ENCODE data around the gene RFT1.
A peak's percentile ranks its signal among the peaks of the same experiment; 100 is the strongest.

The RFT1 gene

DNA sequence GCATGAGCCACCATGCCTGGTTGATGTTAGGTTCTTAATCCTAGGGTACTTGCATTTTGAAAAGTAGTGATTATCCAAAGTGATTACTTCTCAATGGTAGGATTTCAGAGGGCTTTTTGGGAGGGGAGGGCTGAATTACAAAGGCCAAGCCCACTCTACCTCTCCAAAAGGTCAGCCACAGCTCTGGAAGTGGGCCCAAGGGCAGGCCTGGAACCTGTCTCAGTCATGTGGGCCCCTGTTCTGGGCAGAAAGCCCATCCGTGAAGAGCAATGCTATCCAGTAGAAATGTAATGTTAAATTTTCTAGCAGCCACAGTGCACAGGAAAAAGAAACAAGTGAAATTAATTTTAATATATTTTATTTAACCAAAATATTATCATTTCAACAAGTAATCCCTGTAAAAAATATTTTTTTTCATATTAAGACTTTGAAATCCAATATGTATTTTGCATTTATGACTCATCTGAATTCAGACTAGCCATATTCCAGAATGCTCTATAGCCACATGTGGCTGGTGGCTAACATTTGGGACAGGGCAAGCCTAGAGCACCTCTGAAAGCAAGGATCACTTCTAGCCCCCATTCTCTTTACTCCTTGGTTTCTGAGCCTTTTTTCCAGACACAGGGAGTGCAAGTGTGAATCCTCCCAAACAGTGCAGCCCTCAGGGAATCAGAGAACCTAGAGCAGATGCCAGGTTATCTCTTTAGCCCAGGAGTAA, 16.8 kb downstream of the RFT1 start:
- H3K36me3 ChIP-seq = peaks cover 60 to 96% (median 86%) of the 10 kb centered on the region in 11 experiments
- peak overlapping the region in 4 of 11 experiments; percentile 1 to 38 (median 22); a peak in 3 of 22 replicates for H3K9ac ChIP-seq
- TF ChIP-seq Cebpa-rat (IDR thresholded peaks at IDR 0.05) = no peak
- H3K4me2 ChIP-seq = no peak overlapping the region; a peak in 1 of 22 replicates
- H3K9me3 ChIP-seq (replicated peaks in 1 of 11) = no peaks in the 10 kb centered on the region
- H3K27ac ChIP-seq = 0 out of 22 replicates have a peak overlapping the region, but pooled peaks of 1 of the 11 experiments have one; percentile 8
- H3K4me3 ChIP-seq = no peak overlapping the region
- H3K4me1 ChIP-seq = peaks cover 0 to 38% (median 18%) of the 10 kb centered on the region in 10 experiments; a peak in 11 of 20 replicates
- no peaks in the 10 kb centered on the region for H3K27me3 ChIP-seq
- H4K20me1 ChIP-seq = peaks cover 0 to 14% (median 0%) of the 10 kb centered on the region in 11 experiments; a peak in 6 of 22 replicates

GRCh38 chr3:53111822-53112221, 18.4 kb downstream of the RFT1 start:
- Histone ChIP-seq H3K4me1 (peaks cover 0 to 46% (median 18%) of the 10 kb centered on the region in 10 experiments; a peak in 11 of 20 replicates), H3K9me3 (replicated peaks in 1 of 11) (no peaks in the 10 kb centered on the region), H3K4me2 (no peak overlapping the region), H3K36me3 (peaks cover 44 to 95% (median 83%) of the 10 kb centered on the region in 11 experiments), H3K4me3 (no peak overlapping the region), H3K27me3 (no peaks in the 10 kb centered on the region), H3K9ac (no peak overlapping the region; a peak in 1 of 22 replicates), H3K27ac (no peak overlapping the region), H4K20me1 (peaks cover 0 to 14% (median 0%) of the 10 kb centered on the region in 11 experiments; a peak in 6 of 22 replicates)
- no peak for TF ChIP-seq Cebpa-rat (IDR thresholded peaks at IDR 0.05)

DNA sequence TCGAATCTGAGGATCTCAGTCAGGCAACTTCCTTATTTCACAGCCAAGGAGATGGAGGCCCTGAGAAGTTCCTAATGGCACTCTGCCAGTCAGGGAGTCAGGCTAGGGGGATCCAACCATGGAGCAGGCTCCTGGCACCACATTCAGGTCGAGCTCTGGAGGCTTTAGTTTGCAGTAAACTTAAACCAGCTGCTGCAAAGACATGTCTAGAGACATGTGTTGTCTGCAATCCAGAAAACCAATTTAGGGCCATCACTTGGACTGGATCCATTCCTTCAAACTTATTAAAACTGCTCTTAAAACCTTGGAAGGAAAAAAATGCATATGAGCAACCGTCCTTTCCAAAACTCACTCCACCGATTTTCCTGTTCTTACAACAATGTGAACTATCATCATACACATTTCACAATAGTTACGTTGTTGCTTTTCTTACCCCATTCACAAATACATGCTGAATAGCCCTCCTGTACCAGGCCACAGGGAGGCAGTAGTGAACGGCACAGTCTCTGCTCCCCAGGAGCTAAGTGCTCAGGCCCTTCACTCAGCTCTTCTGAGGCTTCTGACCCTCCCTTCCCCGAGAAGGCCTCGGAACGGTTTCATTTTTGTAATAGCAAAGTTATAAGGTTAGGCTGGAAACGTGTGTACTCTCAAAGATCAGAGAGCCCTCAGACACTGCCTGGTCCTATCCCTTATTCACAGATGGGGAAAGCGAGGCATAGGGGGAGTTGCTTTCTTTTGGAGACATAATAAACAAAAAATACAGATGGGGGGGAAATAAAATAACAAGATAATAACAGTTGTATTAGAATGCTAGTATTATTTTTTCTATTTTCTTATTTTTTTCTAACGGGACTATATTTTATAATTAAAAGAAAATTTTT, 20.1 kb downstream of the RFT1 start:
- TF ChIP-seq Cebpa-rat (IDR thresholded peaks at IDR 0.05) = peak in 3 of 11 experiments; percentile 26 to 67 (median 50); a peak in 5 of 22 replicates
- Histone ChIP-seq H3K9me3 (replicated peaks in 1 of 11) (no peaks in the 10 kb centered on the region), H3K9ac (peak overlapping the region in 2 of 11 experiments; percentile 19 to 21; a peak in 1 of 22 replicates), H3K4me2 (peak overlapping the region in 4 of 11 experiments; percentile 39 to 70 (median 60); a peak in 8 of 22 replicates), H3K4me3 (no peak overlapping the region), H3K4me1 (peaks cover 0 to 51% (median 19%) of the 10 kb centered on the region in 10 experiments; a peak in 11 of 20 replicates), H4K20me1 (peaks cover 0 to 10% (median 0%) of the 10 kb centered on the region in 11 experiments; a peak in 6 of 22 replicates), H3K27me3 (no peaks in the 10 kb centered on the region), H3K27ac (peak overlapping the region in 7 of 11 experiments; percentile 6 to 34 (median 21); a peak in 10 of 22 replicates), H3K36me3 (peaks cover 28 to 95% (median 82%) of the 10 kb centered on the region in 11 experiments)

GRCh38 chr3:53109190-53109589, 21.0 kb downstream of the RFT1 start:
- Histone ChIP-seq H3K9ac (no peak overlapping the region; a peak in 3 of 22 replicates), H3K27me3 (no peaks in the 10 kb centered on the region), H3K4me1 (peaks cover 0 to 51% (median 24%) of the 10 kb centered on the region in 10 experiments; a peak in 14 of 20 replicates), H3K4me3 (no peak overlapping the region), H3K36me3 (peaks cover 19 to 95% (median 78%) of the 10 kb centered on the region in 11 experiments), H3K4me2 (peak overlapping the region in 4 of 11 experiments; percentile 39 to 70 (median 60); a peak in 6 of 22 replicates), H4K20me1 (peaks cover 0 to 1% (median 0%) of the 10 kb centered on the region in 11 experiments; a peak in 2 of 22 replicates), H3K27ac (peak overlapping the region in 6 of 11 experiments; percentile 6 to 34 (median 18); a peak in 8 of 22 replicates), H3K9me3 (replicated peaks in 1 of 11) (no peaks in the 10 kb centered on the region)
- no peak for TF ChIP-seq Cebpa-rat (IDR thresholded peaks at IDR 0.05)

DNA sequence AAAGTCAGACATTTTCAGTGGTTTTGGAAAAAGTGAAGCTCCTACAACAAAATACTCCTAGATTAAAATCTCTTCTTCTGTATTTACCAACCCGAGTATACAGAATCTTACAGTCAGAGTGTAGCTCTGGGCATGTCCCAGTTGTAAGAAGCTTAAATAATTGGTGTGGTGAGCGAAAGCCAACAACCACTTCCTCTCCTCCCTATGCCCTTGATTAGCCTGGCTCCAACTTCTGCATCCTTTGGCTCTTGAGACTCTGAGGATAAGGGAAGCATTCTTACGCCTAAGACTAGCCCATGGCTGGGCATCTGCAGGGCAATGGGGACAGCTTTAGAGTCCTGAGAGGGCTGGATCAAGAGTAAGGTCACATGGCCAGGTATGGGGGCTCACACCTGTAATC, 25.5 kb downstream of the RFT1 start:
- Histone ChIP-seq H4K20me1 (peaks cover 0 to 1% (median 0%) of the 10 kb centered on the region in 11 experiments; a peak in 2 of 22 replicates), H3K4me2 (peak overlapping the region in 7 of 11 experiments; percentile 13 to 93 (median 79); a peak in 13 of 22 replicates), H3K4me1 (peaks cover 11 to 73% (median 40%) of the 10 kb centered on the region in 10 experiments; a peak in 19 of 20 replicates), H3K4me3 (0 out of 20 replicates have a peak overlapping the region, but pooled peaks of 1 of the 10 experiments have one; percentile 32), H3K9me3 (replicated peaks in 1 of 11) (no peaks in the 10 kb centered on the region), H3K9ac (peak overlapping the region in 3 of 11 experiments; percentile 17 to 41 (median 23); a peak in 3 of 22 replicates), H3K27me3 (no peaks in the 10 kb centered on the region), H3K27ac (peak overlapping the region in 4 of 11 experiments; percentile 35 to 78 (median 68); a peak in 9 of 22 replicates), H3K36me3 (peaks cover 6 to 99% (median 84%) of the 10 kb centered on the region in 11 experiments)
- no peak for TF ChIP-seq Cebpa-rat (IDR thresholded peaks at IDR 0.05)

DNA sequence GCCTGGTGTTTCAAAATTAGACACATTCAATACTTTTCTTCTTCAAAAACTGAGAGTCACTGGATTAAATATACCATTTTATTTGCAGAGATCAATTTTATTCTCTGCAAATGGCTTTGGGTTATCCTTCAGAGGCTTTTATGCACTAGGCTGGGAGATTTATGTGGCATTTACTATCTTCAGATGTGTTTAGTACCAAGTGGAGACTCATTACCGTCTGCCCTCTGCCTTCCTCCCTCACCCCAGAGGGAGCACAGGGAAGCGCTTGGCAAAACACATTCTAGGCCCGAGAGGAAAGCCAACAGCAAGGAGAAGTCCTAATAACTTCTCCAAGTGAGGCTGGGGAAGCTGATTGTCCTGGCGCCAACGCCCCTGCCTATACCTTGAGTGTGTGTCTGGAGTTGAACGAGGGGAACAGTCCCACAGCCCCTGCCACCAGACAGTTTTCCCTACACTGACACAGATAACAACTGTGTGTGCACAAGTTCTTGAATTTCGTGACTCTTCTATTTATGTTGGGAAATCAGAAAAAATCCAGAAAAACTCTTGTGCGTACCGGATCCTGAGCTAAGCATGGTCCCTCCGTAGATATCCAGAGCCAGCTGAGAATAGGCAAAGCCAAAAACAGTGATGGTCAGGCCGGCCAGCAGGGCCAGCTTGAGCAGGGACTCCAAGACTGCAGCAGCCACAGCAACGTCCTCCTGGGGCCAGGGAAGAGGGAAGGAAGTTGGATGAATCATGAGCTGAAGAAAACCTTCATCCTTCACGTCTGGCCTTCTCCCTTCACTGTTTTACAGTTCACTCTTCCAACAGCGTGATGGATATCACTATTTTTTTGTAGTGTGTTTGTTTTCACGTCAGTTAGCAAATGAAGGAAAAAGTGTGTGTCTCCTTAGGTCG, 26.6 kb downstream of the RFT1 start:
- H3K27ac ChIP-seq = peak overlapping the region in 6 of 11 experiments; percentile 6 to 78 (median 49); a peak in 11 of 22 replicates
- H3K4me3 ChIP-seq = peak overlapping the region in 1 of 10 experiments; percentile 32; a peak in 1 of 20 replicates
- peaks cover 16 to 63% (median 39%) of the 10 kb centered on the region in 10 experiments; a peak in 19 of 20 replicates for H3K4me1 ChIP-seq
- H3K36me3 ChIP-seq = peaks cover 15 to 99% (median 84%) of the 10 kb centered on the region in 11 experiments
- H3K27me3 ChIP-seq = no peaks in the 10 kb centered on the region
- peak overlapping the region in 8 of 11 experiments; percentile 13 to 93 (median 76); a peak in 15 of 22 replicates for H3K4me2 ChIP-seq
- no peaks in the 10 kb centered on the region for H3K9me3 ChIP-seq (replicated peaks in 1 of 11)
- TF ChIP-seq Cebpa-rat (IDR thresholded peaks at IDR 0.05) = no peak
- H3K9ac ChIP-seq = peak overlapping the region in 3 of 11 experiments; percentile 21 to 57 (median 39); a peak in 3 of 22 replicates
- peaks cover 0 to 8% (median 0%) of the 10 kb centered on the region in 11 experiments; a peak in 2 of 22 replicates for H4K20me1 ChIP-seq

- TF ChIP-seq Cebpa-rat (IDR thresholded peaks at IDR 0.05) = no peak
- peak overlapping the region in 7 of 11 experiments; percentile 6 to 78 (median 58); a peak in 12 of 22 replicates for H3K27ac ChIP-seq
Observed at GRCh38 chr3:53102601-53103147, 27.6 kb downstream of the RFT1 start.

More at GRCh38 chr3:53102601-53103147, 27.6 kb downstream of the RFT1 start:
- Histone ChIP-seq H3K27me3 (no peaks in the 10 kb centered on the region), H3K9me3 (replicated peaks in 1 of 11) (no peaks in the 10 kb centered on the region), H3K4me3 (no peak overlapping the region), H3K4me2 (peak overlapping the region in 8 of 11 experiments; percentile 0 to 93 (median 76); a peak in 12 of 22 replicates), H3K9ac (peak overlapping the region in 5 of 11 experiments; percentile 4 to 57 (median 28); a peak in 7 of 22 replicates), H3K4me1 (peaks cover 16 to 53% (median 40%) of the 10 kb centered on the region in 10 experiments; a peak in 19 of 20 replicates), H3K36me3 (peaks cover 22 to 97% (median 81%) of the 10 kb centered on the region in 11 experiments), H4K20me1 (peaks cover 0 to 8% (median 0%) of the 10 kb centered on the region in 11 experiments; a peak in 2 of 22 replicates)
